Progenitor cell of endocrine pancreas (in vitro differentiated cells): Measurements from ENCODE around the gene MPHOSPH9. TPM values are rescaled to one million over a fixed set of nuclear protein-coding genes. Genes with fewer than 3 reads are reported as not detected.

ENCODE experiments used
- DNase-seq: peaks from one replicate; pipeline ENCODE4 v3.0.0; 2021; ENCODE audit warnings: low spot score; ENCODE audit not compliant: unreplicated experiment
- H3K27ac Mint-ChIP-seq: 2 replicates; pipeline ENCODE4 v1.8.0; 2021; ENCODE audit warnings: mild to moderate bottlenecking, moderate library complexity, mixed read lengths
- H3K27me3 Mint-ChIP-seq: 2 replicates; pipeline ENCODE4 v1.8.0; 2021; ENCODE audit warnings: mixed read lengths
- H3K36me3 Mint-ChIP-seq: 2 replicates; pipeline ENCODE4 v1.8.0; 2022; ENCODE audit warnings: mixed read lengths; ENCODE audit not compliant: insufficient read depth
- H3K4me1 Mint-ChIP-seq: 2 replicates; pipeline ENCODE4 v1.8.0; 2021; ENCODE audit warnings: low read depth, mixed read lengths
- H3K4me3 Mint-ChIP-seq: 2 replicates; pipeline ENCODE4 v1.8.0; 2021; ENCODE audit warnings: low read depth, mild to moderate bottlenecking, moderate library complexity, mixed read lengths
- H3K9me3 Mint-ChIP-seq: 2 replicates; pipeline ENCODE4 v1.8.0; 2021; ENCODE audit warnings: low read depth, mixed read lengths
- total RNA-seq: library from RNA; stranded (reverse); gene quantifications from 2 replicates; pipeline ENCODE4 v1.2.1, GENCODE V29; 2021
- TF ChIP-seq, protein P1 (sequence below): fragments of 200-600 bp; sonication (generic); IDR thresholded peaks from one replicate; pipeline ENCODE4 v1.5.0; 2021; ENCODE audit warnings: antibody characterized with exemption, mild to moderate bottlenecking; ENCODE audit not compliant: unreplicated experiment

The MPHOSPH9 gene
- total RNA-seq, 1 donor from 2014 or later, result 39.3 TPM

DNA sequence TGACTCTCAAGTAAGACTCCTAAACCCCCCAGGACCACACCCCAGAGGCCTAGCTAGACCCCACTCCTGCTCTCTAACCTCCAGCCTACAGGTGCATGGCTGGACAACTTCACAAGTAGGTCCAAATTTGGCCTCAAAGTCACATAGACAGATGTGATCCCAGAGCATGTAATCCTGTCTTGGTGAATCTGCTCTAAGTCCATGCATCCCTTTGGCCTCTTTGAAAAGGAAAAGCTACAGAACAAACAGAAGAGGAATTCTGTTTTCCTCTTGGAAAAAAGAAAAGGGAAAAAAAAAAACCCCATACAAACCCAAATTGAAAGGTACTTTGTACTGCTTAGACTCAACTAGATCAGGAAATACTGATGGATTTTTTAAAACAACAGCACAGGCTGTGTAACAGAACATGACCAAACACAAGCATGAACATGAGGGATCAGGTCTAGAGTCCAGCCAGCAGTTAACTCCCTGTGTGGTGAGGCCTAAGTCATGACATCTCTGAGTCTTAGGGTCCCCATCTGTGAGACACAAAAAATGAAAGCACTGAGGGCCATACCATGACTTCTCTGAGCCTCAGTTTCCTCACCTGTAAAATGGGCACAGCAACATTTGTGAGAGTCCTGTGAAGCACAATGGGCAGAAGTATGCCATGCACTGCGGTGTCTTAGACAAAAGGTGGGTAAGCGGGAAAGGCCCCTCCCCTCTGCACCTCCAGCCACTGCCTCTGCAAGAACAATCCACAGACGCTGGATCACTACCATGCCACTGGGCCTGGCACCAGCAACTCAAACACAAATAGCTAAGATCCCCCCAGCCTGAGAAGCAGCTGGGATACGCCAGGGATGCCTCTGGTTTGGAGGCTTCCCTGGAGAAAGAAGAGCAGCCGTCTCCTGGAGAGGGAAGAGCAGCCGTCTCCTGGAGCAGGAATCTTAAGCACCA is 92.0 kb downstream of the MPHOSPH9 start:
- peaks cover 16% of the 10 kb centered on the region for H3K27me3 Mint-ChIP-seq
- H3K9me3 Mint-ChIP-seq, result no peaks in the 10 kb centered on the region
- TF ChIP-seq, protein P1, sequence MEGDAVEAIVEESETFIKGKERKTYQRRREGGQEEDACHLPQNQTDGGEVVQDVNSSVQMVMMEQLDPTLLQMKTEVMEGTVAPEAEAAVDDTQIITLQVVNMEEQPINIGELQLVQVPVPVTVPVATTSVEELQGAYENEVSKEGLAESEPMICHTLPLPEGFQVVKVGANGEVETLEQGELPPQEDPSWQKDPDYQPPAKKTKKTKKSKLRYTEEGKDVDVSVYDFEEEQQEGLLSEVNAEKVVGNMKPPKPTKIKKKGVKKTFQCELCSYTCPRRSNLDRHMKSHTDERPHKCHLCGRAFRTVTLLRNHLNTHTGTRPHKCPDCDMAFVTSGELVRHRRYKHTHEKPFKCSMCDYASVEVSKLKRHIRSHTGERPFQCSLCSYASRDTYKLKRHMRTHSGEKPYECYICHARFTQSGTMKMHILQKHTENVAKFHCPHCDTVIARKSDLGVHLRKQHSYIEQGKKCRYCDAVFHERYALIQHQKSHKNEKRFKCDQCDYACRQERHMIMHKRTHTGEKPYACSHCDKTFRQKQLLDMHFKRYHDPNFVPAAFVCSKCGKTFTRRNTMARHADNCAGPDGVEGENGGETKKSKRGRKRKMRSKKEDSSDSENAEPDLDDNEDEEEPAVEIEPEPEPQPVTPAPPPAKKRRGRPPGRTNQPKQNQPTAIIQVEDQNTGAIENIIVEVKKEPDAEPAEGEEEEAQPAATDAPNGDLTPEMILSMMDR, result no peak
- H3K27ac Mint-ChIP-seq, result no peak overlapping the region
- no peak overlapping the region for H3K4me3 Mint-ChIP-seq
- H3K4me1 Mint-ChIP-seq, result peaks cover 10% of the 10 kb centered on the region
- no peaks in the 10 kb centered on the region for H3K36me3 Mint-ChIP-seq
- DNase-seq, result no peak

DNA sequence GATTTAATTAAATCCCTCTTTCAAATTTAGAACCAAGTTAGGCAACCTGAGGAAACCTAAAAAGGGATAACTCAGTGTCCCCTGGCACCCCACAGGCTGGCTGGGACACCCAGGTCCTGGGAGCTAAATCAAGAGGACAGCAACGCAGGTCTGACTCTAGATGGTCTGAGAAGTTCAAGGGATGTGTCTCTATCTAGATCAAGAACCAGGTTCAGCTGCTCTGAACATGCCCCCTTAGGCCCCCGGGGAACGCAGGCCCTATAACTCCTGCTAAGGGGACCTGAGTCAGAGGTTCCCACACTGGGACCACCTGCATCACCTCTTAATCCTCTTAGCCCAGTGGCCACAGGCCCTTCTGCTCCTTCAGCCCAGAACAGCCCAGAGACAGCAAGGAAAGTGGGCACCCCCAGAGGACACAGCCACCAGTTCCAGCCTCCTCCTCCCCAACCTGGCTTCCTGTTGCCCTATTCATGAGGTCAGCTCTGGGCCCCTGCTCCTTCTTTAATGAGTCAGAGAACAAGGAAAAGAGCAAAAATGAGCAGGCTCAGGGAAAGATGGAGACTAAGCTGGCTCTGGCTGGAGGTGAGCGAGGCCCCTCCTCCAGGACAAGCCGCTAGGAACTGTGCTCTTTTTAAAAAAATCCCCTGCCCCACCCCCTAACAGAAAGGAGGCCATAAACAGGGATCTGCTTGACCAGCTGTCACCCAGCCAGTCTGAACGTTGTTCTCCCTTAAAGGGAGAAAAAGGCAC is 92.8 kb downstream of the MPHOSPH9 start:
- Mint-ChIP-seq H3K4me1 (peaks cover 10% of the 10 kb centered on the region), H3K27ac (no peak overlapping the region), H3K36me3 (no peaks in the 10 kb centered on the region), H3K27me3 (peaks cover 8% of the 10 kb centered on the region), H3K9me3 (no peaks in the 10 kb centered on the region), H3K4me3 (no peak overlapping the region)
- DNase-seq, result no peak
- TF ChIP-seq, protein P1, result no peak

DNA sequence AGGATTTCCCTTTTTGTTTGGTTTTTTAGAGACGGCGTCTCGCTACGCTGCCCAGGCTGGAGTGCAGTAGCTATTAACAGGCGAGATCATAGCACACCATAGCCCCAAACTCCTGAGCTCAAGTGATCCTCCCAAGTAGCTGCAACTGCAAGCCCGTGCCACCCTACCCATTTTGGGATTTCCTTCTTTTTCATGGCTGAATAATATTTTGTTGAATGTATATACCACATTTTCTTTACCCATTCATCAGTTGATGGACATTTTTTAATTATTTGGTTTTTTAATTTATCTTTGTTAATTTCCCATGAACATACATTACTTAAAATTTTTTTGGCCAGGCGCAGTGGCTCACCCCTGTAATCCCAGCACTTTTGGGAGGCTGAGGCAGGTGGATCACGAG is 97.3 kb downstream of the MPHOSPH9 start:
- Mint-ChIP-seq H3K4me3 (no peak overlapping the region), H3K36me3 (no peaks in the 10 kb centered on the region), H3K4me1 (peaks cover 5% of the 10 kb centered on the region), H3K9me3 (no peaks in the 10 kb centered on the region), H3K27me3 (no peaks in the 10 kb centered on the region), H3K27ac (no peak overlapping the region)
- no peak for DNase-seq
- TF ChIP-seq, protein P1, result no peak

DNA sequence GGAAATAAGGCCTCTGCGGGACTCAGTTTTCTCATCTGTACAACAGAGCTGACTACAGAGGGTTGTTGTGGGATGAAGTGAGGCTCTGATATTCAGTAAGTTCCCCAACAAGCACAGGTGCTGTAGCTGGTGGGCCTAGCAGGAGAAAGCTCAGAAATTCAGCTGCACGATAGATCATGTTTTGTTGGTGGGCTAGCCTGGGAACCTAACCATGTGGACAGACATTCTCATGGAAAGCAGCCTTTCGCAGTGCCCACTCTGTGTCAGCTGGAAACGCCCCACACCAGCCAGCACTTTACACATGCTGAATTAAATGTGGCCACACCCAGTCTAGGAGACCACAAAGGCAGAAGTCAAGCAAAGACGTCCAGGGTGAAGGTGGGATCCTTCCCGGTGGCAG is 98.1 kb downstream of the MPHOSPH9 start:
- Mint-ChIP-seq H3K4me1 (no peaks in the 10 kb centered on the region), H3K4me3 (no peak overlapping the region), H3K27ac (no peak overlapping the region), H3K9me3 (no peaks in the 10 kb centered on the region), H3K36me3 (no peaks in the 10 kb centered on the region), H3K27me3 (no peaks in the 10 kb centered on the region)
- TF ChIP-seq, protein P1, result no peak
- no peak for DNase-seq

DNA sequence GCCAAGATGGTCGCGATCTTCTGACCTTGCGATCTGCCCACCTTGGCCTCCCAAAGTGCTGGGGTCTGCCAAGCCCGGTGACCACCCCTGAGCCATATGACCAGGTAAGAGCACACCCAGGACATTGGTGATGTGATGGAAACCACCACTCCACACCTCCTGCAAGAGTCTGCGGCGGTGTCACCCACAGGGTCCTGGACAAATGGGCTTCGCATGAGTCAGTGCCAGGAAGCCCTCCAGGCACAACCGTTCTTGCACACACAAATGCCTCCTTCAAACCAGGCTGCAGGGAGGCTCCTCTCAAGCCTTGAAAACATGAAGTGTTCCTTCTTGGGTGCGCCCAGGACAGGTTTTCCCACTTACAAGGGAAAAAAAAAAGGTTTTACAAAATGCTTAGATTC is 98.7 kb downstream of the MPHOSPH9 start:
- Mint-ChIP-seq H3K27ac (no peak overlapping the region), H3K4me3 (no peak overlapping the region), H3K27me3 (no peaks in the 10 kb centered on the region), H3K4me1 (no peaks in the 10 kb centered on the region), H3K9me3 (no peaks in the 10 kb centered on the region), H3K36me3 (no peaks in the 10 kb centered on the region)
- TF ChIP-seq, protein P1, result no peak
- DNase-seq, result no peak
